Measurements from ENCODE around the gene DCAF5.

DCAF5 gene

DNA sequence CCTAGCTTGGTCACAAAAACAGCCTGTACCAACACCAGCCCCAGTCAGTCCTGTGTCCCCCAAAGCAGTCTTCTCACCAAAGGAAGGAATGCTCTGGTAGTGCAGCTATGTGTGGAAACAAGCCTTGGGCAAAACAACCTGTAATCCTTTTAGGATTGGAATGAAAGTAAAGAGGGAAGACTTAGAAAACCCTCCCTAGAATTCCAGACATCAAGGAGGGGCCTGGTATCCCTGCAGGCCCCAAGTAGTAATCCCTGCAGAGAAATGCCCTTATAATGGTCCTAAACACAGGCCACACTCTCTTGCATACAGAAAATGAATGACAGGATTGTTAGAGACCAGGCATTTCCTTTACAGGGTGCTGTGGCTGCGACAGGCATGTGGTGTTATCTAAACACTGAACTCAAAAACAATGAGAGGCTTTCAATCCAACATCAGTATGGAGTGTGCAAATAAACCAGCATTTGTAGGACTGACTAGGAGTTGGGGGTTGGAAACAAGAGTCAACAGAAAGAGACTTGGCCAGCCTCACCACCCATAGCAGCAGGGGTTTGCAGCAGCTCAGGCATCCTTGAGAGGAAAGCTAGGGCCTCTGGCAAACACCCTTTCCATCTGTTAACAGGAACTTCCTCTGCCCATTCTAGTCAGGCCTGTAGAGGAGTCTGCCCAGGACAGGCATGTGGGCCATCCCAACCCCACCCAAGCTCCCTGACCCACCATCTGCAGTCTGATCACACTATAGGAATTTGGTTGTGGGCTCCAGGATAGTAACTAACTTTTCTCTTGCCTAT lies 59.1 kb downstream of the DCAF5 start:
- DNase-seq (ENCODE audit: low spot score), result no peak
- Histone ChIP-seq H3K4me3 (ENCODE audit: severe bottlenecking) (no peak overlapping the region), H3K27me3 (ENCODE audit: insufficient read depth, poor library complexity, severe bottlenecking) (no peaks in the 10 kb centered on the region), H3K36me3 (ENCODE audit: low read depth) (peaks cover 48% of the 10 kb centered on the region), H3K27ac (ENCODE audit: poor library complexity, severe bottlenecking) (peak overlapping the region; percentile 12), H3K4me1 (ENCODE audit: insufficient read depth, poor library complexity, severe bottlenecking) (peaks cover 10% of the 10 kb centered on the region), H3K9me3 (ENCODE audit: severe bottlenecking) (no peaks in the 10 kb centered on the region)
- TF ChIP-seq, protein P1, sequence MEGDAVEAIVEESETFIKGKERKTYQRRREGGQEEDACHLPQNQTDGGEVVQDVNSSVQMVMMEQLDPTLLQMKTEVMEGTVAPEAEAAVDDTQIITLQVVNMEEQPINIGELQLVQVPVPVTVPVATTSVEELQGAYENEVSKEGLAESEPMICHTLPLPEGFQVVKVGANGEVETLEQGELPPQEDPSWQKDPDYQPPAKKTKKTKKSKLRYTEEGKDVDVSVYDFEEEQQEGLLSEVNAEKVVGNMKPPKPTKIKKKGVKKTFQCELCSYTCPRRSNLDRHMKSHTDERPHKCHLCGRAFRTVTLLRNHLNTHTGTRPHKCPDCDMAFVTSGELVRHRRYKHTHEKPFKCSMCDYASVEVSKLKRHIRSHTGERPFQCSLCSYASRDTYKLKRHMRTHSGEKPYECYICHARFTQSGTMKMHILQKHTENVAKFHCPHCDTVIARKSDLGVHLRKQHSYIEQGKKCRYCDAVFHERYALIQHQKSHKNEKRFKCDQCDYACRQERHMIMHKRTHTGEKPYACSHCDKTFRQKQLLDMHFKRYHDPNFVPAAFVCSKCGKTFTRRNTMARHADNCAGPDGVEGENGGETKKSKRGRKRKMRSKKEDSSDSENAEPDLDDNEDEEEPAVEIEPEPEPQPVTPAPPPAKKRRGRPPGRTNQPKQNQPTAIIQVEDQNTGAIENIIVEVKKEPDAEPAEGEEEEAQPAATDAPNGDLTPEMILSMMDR (IDR thresholded peaks at IDR 0.05; ENCODE audit: poor library complexity, severe bottlenecking), result no peak
- peak; percentile 36 for ATAC-seq (ENCODE audit: low read depth)

DNA sequence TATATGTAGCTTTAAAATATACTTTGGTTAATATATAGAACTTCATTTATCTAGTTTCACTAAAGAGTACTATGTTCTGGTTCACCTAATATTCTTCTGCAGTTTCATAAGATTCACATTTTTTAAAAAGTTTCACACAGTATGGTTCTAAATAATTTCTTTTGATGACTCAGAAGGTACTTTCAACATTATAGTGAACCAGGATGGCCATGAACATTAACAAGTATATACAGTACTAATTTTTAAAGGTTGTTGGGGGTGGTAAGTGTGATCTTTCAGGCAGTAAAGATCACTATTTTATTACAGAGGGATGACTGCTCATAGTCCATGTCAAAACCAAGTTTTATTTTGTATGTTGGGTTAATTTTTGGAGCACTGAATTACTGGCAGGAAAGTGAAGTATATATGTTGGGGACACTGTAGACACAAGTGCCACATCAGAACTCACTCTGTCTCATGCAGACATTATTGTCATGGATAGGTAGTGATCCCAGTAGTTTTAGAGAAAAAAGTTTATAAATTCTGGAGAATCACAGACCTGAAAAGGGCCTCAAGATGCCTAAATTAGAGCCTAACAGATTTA lies 60.0 kb downstream of the DCAF5 start:
- no peak for ATAC-seq (ENCODE audit: low read depth)
- H3K4me1 ChIP-seq (ENCODE audit: insufficient read depth, poor library complexity, severe bottlenecking), result peaks cover 19% of the 10 kb centered on the region
- peaks cover 52% of the 10 kb centered on the region for H3K36me3 ChIP-seq (ENCODE audit: low read depth)
- no peaks in the 10 kb centered on the region for H3K9me3 ChIP-seq (ENCODE audit: severe bottlenecking)
- peak overlapping the region; percentile 12 for H3K27ac ChIP-seq (ENCODE audit: poor library complexity, severe bottlenecking)
- TF ChIP-seq, protein P1 (IDR thresholded peaks at IDR 0.05; ENCODE audit: poor library complexity, severe bottlenecking), result no peak
- no peaks in the 10 kb centered on the region for H3K27me3 ChIP-seq (ENCODE audit: insufficient read depth, poor library complexity, severe bottlenecking)
- no peak for DNase-seq (ENCODE audit: low spot score)
- H3K4me3 ChIP-seq (ENCODE audit: severe bottlenecking), result no peak overlapping the region

DNA sequence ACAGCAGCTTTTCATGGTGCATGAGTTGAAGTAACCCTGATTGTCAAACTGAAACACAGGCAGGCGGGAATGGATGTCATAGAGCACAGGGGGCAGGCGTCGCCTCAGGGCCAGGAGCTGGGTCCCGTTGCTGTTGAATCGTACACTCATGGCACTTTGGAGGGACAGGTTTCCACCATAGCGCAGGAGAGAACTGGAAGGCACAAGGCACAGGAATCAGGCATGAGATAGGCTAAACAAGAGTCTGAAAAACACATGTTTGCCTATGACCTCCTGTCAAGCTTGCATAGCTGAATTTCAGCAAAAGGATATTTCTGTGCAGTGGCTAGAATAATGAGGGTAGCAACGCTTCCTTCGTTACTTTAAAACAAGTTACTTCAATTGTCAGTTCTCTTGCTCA lies 61.2 kb downstream of the DCAF5 start:
- Histone ChIP-seq H3K4me1 (ENCODE audit: insufficient read depth, poor library complexity, severe bottlenecking) (peaks cover 31% of the 10 kb centered on the region), H3K36me3 (ENCODE audit: low read depth) (peaks cover 59% of the 10 kb centered on the region)
- ATAC-seq (ENCODE audit: low read depth), result no peak

DNA sequence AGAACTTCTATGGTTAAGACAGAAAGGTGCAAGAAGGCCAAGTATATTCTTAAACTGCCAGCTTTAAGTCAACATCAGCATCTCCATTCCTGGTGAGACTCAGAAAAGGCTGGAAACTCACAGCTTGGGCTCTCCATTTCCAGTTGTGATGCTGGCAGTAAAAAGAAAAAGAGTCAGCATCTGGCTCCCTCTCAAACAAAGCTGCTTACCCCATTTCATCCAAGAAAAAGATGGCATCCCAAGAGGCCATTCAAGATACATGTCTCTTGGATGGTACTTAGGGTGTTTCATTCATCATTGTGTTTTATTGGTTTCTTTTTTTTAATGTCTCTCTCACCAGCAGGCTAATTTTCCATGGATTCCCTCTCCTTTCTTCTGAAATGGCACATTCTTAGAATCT lies 61.9 kb downstream of the DCAF5 start:
- Histone ChIP-seq H3K4me1 (ENCODE audit: insufficient read depth, poor library complexity, severe bottlenecking) (peaks cover 32% of the 10 kb centered on the region), H3K9me3 (ENCODE audit: severe bottlenecking) (no peaks in the 10 kb centered on the region), H3K36me3 (ENCODE audit: low read depth) (peaks cover 61% of the 10 kb centered on the region), H3K27ac (ENCODE audit: poor library complexity, severe bottlenecking) (no peak overlapping the region), H3K27me3 (ENCODE audit: insufficient read depth, poor library complexity, severe bottlenecking) (no peaks in the 10 kb centered on the region), H3K4me3 (ENCODE audit: severe bottlenecking) (no peak overlapping the region)
- DNase-seq (ENCODE audit: low spot score), result no peak
- TF ChIP-seq, protein P1 (IDR thresholded peaks at IDR 0.05; ENCODE audit: poor library complexity, severe bottlenecking), result no peak
- ATAC-seq (ENCODE audit: low read depth), result no peak

More for the DNA sequence above, 61.2 kb downstream of the DCAF5 start:
- H3K27ac ChIP-seq (ENCODE audit: poor library complexity, severe bottlenecking), result no peak overlapping the region
- DNase-seq (ENCODE audit: low spot score), result no peak
- H3K4me3 ChIP-seq (ENCODE audit: severe bottlenecking), result no peak overlapping the region
- TF ChIP-seq, protein P1 (IDR thresholded peaks at IDR 0.05; ENCODE audit: poor library complexity, severe bottlenecking), result no peak
- no peaks in the 10 kb centered on the region for H3K27me3 ChIP-seq (ENCODE audit: insufficient read depth, poor library complexity, severe bottlenecking)
- H3K9me3 ChIP-seq (ENCODE audit: severe bottlenecking), result no peaks in the 10 kb centered on the region
